WERI-Rb-1 (cell line): ENCODE data around the gene RECQL.

Experiments
- DNase-seq: peaks from one replicate; pipeline ENCODE4 v3.0.0-alpha.2; 2020
- H3K27ac ChIP-seq: fragments of 250-450 bp; sonication (Bioruptor Pico); 2 replicates; pipeline ENCODE4 v1.5.1; 2020; ENCODE audit warnings: mild to moderate bottlenecking, moderate library complexity
- H3K27me3 ChIP-seq: fragments of 250-450 bp; sonication (Bioruptor Pico); 2 replicates; pipeline ENCODE4 v1.5.1; 2021; ENCODE audit warnings: mild to moderate bottlenecking, low read depth, moderate library complexity; ENCODE audit not compliant: insufficient read depth, severe bottlenecking
- H3K36me3 ChIP-seq: fragments of 250-450 bp; sonication (Bioruptor Pico); 2 replicates; pipeline ENCODE4 v1.5.1; 2020; ENCODE audit warnings: mild to moderate bottlenecking, moderate library complexity
- H3K4me3 ChIP-seq: 2 replicates; pipeline ENCODE4 v1.5.1; 2011; ENCODE audit warnings: low read depth, mild to moderate bottlenecking, control low read depth, low read length
- H3K9me3 ChIP-seq: fragments of 250-450 bp; sonication (Bioruptor Pico); 2 replicates; pipeline ENCODE4 v1.5.1; 2021; ENCODE audit warnings: mild to moderate bottlenecking, moderate library complexity; ENCODE audit not compliant: severe bottlenecking
- CTCF ChIP-seq: IDR thresholded peaks from 2 replicates; pipeline ENCODE4 v1.5.1; 2011; ENCODE audit warnings: low read depth, mild to moderate bottlenecking, control low read depth, inconsistent platforms, low read length

The RECQL gene, protein sequence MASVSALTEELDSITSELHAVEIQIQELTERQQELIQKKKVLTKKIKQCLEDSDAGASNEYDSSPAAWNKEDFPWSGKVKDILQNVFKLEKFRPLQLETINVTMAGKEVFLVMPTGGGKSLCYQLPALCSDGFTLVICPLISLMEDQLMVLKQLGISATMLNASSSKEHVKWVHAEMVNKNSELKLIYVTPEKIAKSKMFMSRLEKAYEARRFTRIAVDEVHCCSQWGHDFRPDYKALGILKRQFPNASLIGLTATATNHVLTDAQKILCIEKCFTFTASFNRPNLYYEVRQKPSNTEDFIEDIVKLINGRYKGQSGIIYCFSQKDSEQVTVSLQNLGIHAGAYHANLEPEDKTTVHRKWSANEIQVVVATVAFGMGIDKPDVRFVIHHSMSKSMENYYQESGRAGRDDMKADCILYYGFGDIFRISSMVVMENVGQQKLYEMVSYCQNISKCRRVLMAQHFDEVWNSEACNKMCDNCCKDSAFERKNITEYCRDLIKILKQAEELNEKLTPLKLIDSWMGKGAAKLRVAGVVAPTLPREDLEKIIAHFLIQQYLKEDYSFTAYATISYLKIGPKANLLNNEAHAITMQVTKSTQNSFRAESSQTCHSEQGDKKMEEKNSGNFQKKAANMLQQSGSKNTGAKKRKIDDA

GRCh38 chr12:21501258-21502163 lies at the start of gene RECQL, which contains the start of gene GOLT1B:
Gene RECQL, minus strand, starts transcription at chr12:21501635. Its CDS starts 2,065 bp downstream, at chr12:21499570.
Gene GOLT1B, plus strand, starts transcription at chr12:21501789. Its CDS starts 135 bp downstream, at chr12:21501924.
- Histone ChIP-seq H3K4me3 (peak within 1 kb of the TSS; percentile 86), H3K36me3 (peaks cover 20% of the 10 kb centered on the region), H3K27ac (peak within 1 kb of the TSS; percentile 70), H3K27me3 (no peaks in the 10 kb centered on the region), H3K9me3 (no peaks in the 10 kb centered on the region)
- DNase-seq, result peak; percentile 93
- no peak for TF ChIP-seq CTCF

DNA sequence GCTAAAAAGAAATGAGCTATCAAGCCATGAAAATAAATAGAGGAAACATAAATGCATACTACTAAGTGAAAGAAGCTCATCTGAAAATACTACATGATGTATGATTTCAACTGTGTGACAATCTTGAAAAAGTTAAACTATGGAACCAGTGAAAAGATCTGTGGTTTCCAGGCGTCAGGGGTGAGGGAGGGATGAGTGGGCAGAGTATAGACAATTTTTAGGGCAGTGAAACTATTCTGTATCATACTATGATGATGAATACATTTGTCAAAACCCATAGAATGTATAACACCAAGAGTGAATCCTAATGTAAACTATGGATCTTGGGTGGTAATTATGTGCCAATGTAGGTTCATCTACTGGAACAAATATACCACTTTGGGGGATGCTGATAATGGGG lies 46.0 kb upstream of the RECQL start:
- Histone ChIP-seq H3K9me3 (no peaks in the 10 kb centered on the region), H3K27me3 (no peaks in the 10 kb centered on the region), H3K27ac (no peak overlapping the region), H3K36me3 (no peaks in the 10 kb centered on the region), H3K4me3 (no peak overlapping the region)
- TF ChIP-seq CTCF, result no peak
- DNase-seq, result no peak

GRCh38 chr12:21546716-21547115 lies 45.3 kb upstream of the RECQL start:
- Histone ChIP-seq H3K36me3 (no peaks in the 10 kb centered on the region), H3K27ac (no peak overlapping the region), H3K27me3 (no peaks in the 10 kb centered on the region), H3K9me3 (no peaks in the 10 kb centered on the region), H3K4me3 (no peak overlapping the region)
- DNase-seq, result no peak
- no peak for TF ChIP-seq CTCF

DNA sequence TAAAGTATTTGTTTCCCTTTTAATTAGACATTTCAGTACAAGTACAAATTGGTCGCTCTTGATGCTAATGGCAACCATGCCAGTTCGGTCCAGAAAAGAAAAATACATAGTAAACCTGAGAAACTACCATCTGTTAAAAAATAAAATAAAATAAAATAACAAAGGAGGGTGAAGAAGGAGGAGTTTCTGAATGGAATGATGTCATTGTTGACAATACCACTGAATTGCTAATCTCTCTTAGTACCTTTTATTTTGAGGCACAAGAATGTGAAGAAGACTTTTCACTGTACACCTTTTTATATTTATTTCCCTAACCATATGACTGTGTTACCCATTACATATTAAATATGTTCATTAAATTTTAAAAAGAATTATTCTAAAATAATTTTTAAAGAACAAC lies 44.1 kb upstream of the RECQL start:
- no peak overlapping the region for H3K4me3 ChIP-seq
- no peaks in the 10 kb centered on the region for H3K27me3 ChIP-seq
- no peak for DNase-seq
- H3K27ac ChIP-seq, result no peak overlapping the region
- H3K36me3 ChIP-seq, result no peaks in the 10 kb centered on the region
- TF ChIP-seq CTCF, result no peak
- H3K9me3 ChIP-seq, result no peaks in the 10 kb centered on the region

- no peaks in the 10 kb centered on the region for H3K27me3 ChIP-seq
- no peak for DNase-seq
- H3K9me3 ChIP-seq, result no peaks in the 10 kb centered on the region
- no peak for TF ChIP-seq CTCF
- no peaks in the 10 kb centered on the region for H3K36me3 ChIP-seq
- no peak overlapping the region for H3K27ac ChIP-seq
- H3K4me3 ChIP-seq, result no peak overlapping the region
Observed at GRCh38 chr12:21543151-21543550, 41.7 kb upstream of the RECQL start.
